HG03025 (cell line): ENCODE results near the gene PDE4DIP.
"Not testable (repeated sequence)": the region's sequence is repeated elsewhere in the genome, so short reads cannot be mapped to it uniquely, and the experiment has no call there.

Experiments
- ATAC-seq: cut with Tn5 transposase; IDR thresholded peaks from one replicate; pipeline ENCODE4 v1.9.1; 2021; ENCODE audit warnings: mild to moderate bottlenecking, moderate library complexity; ENCODE audit not compliant: unreplicated experiment, low FRiP score

PDE4DIP gene

GRCh38 chr1:148844220-148844619 is at the start of gene PDE4DIP:
TSS of gene PDE4DIP (plus strand) at chr1:148844428. CDS start at chr1:148844775, 347 bp downstream.
- ATAC-seq = not testable (repeated sequence)

DNA sequence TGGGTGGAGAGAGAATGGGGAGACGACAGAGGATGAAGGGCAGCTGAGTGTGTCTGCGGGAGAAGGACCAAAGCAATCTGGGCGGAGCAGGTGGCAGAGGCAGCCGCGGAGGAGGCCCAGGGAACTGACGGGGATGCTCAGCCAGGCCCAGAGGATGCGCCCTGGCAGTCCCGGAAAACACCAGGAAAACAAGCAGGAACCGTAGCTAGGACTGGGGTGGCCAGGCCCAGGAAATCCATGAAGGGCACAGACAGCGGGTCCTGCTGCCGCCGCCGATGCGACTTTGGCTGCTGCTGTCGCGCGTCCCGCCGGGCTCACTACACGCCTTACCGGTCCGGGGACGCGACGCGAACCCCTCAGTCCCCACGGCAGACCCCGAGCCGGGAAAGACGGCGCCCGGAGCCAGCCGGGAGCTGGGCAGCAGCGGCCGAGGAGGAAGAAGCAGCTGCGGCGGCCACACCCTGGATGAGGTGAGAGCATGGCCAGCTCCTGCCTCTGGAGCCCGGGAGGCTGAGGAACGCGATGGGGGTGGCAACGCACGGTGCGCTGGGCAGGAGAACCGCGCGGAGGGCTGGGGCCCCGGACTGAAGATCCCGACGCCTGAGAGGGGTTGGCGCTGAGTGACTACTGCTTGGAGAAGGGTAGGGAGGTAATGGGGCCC is 35.8 kb upstream of the PDE4DIP start:
- ATAC-seq = not testable (repeated sequence)

GRCh38 chr1:148808929-148809283 is 35.3 kb upstream of the PDE4DIP start:
- ATAC-seq = not testable (repeated sequence)

GRCh38 chr1:148822180-148822579 is 22.0 kb upstream of the PDE4DIP start:
- not testable (repeated sequence) for ATAC-seq

DNA sequence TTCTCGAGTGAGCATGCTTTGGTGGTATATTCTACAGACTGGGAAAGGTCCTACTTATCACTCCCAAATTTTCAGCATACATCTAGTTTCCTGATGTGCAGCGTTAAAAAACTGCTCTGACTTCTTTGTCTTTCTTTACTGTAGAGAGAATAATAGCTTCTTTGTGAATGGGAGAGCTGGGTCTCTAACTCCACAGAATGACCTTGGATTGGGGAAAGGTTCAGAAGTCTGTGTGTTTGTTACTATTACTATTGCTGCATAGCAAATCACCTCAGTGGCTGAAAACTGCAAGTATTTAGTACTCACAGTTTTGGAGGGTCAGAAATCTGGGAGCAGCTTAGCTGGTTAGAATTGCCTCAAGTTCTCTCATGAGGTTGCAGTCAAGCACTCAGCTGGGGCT is 20.4 kb upstream of the PDE4DIP start:
- not testable (repeated sequence) for ATAC-seq

DNA sequence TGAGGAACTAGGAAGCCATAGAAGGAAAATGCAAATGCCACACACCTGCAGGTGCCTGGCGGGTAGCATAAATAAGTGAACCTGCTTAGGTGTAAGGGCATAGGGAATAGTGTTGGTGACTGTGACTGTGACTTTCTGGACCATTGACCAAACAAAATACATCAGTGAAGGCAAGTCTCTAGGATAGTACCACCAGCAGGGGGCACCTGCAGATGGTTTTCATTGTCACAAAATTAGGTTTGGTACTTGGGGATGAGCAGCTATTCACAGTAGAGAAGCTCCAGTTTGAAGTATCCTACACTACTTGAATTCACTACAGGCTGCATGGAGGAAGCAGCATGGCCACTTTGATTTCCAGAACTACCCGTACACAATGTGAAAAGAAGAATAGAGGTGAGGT is 19.2 kb upstream of the PDE4DIP start:
- ATAC-seq = not testable (repeated sequence)

- ATAC-seq = not testable (repeated sequence)
Measured at GRCh38 chr1:148828531-148828930, 15.7 kb upstream of the PDE4DIP start.

- not testable (repeated sequence) for ATAC-seq
Measured at GRCh38 chr1:148828962-148829361, 15.3 kb upstream of the PDE4DIP start.

DNA sequence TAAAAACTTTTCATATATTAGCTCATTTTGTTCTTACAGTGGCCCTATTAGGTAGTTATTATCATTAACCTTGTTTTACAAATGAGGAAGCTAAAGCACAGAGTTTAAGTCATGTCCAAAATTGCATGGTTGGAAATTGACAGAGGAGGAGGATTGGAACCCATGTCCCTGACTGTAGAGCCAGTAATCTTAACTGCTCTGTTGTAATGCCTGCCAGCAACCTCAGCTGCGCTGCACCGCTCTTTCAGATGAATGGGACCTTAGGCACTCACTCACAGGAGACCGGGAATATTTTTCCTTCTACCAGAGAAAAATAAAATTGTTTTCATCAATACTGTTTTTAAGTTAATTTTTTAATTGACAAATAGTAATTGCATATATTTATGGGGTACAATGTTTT is 14.9 kb upstream of the PDE4DIP start:
- not testable (repeated sequence) for ATAC-seq

GRCh38 chr1:148841262-148841661 is 3.0 kb upstream of the PDE4DIP start:
- not testable (repeated sequence) for ATAC-seq

DNA sequence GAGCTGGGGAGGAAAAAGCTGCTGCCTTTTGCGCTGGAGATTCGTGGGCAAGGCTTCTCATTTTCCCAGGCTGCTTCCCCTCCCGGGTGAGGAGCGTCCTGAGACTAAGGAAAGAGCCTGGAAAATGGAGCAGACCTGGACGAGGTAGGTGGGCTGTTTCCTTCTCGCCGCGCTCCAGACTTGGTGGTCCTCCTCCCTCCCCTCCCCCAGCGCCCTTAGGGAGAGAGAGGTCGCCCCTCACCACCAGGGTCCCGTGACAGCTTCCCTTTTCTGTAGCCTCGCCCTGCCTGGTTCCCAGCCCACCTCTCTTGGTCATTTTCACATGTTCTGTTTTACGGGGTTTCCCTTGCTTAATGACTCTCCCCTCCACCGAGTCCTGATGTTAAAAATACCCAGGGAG is 423 bp downstream of the PDE4DIP start:
- ATAC-seq = not testable (repeated sequence)

DNA sequence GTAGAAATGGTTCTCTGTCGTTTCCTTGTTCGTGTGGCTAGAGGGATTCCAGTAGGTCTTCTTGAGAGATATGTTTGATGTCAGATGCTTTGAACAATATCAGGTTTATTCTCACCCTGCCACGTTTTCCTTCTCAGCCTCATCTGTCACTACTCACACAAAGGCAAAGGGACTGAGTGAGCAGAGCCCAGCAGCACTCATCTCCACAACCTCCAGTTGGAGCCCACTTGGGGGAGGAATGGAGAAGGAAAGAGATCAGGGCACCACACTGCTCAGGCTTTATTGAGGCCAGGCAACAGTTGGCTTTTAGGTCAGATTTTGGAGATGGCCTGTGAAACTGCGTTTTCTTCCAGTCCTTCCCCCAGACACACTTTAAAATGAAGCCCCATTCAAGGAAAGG is 840 bp downstream of the PDE4DIP start:
- ATAC-seq = not testable (repeated sequence)

DNA sequence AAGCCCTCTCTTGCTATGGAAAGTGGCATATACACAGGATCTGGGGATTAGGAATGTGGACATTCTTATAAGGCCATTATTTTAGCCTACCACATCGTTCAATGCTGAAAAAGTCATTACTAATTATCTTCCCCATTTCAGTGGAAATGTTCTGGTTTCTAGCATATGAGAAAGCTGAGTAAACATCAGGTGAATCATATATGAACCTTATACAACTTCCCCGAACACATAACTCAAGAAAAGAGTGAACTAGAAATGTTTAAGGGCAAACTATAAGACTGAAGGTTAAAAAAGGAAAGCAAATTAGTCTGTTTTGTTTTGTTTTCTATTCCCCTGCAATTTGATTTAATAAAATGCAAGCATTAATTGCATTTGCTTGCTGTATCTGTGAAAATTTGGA is 6.1 kb downstream of the PDE4DIP start:
- not testable (repeated sequence) for ATAC-seq

DNA sequence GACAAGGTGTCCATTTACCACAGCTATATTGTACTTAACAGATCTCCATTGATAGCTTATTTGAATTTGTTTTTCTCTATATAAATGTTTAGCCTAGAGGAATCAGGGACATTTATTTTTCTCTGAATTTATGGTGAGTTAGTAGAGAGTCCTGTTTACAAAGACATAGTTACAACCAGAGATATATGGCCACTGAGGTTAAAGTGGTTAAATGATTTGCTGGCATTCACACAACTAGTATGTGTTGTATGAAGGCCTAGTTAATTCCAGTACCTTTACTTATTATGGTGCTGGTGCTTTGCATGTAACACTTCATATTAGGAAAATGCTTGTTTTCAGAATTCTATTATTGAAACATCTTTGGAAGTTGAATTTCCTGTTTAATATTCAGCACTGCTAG is 6.6 kb downstream of the PDE4DIP start:
- ATAC-seq = not testable (repeated sequence)

DNA sequence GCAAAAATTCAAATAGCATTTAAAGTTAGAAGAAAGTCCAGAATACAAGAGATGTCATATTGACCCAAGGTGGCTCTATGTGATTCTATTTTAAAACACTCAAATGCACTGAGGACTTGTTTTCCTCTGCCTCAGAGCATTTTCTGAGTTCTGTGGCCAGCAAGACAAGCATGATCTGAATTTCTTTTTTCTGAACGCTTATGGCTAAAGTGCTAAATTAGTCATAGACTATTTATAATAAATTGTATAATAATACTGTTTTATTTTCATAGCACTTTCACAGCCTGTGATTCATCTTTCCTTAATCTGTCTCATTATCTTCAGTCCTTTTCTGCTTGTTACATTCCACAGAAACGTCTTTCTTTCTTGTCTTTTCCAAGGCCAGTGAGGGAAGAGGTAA is 7.5 kb downstream of the PDE4DIP start:
- ATAC-seq = not testable (repeated sequence)

GRCh38 chr1:148853363-148853762 is 9.1 kb downstream of the PDE4DIP start:
- ATAC-seq = not testable (repeated sequence)

GRCh38 chr1:148854063-148854462 is 9.8 kb downstream of the PDE4DIP start:
- not testable (repeated sequence) for ATAC-seq

DNA sequence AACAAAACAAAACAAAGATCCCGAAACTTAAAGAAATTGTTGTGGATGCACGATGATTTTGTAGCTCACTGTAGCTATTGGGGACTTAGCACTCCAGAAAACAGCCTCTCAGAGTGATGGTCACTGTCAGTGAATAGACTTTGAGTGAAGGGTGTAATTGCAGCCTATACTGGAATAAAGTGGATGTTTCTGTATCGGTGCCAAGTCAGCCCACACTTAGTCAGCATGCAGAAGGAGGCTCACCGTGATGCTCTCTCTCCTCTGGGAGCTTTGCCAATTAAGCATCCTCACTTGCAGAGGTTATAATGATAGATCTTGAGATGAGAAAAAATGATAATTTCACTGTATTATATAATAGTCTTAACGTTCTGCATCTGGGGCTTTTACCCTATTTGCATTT is 11.1 kb downstream of the PDE4DIP start:
- ATAC-seq = not testable (repeated sequence)

- ATAC-seq = not testable (repeated sequence)
Measured at GRCh38 chr1:148860049-148860448, 15.8 kb downstream of the PDE4DIP start.

- ATAC-seq = not testable (repeated sequence)
Measured at GRCh38 chr1:148860579-148861259, 16.5 kb downstream of the PDE4DIP start.

DNA sequence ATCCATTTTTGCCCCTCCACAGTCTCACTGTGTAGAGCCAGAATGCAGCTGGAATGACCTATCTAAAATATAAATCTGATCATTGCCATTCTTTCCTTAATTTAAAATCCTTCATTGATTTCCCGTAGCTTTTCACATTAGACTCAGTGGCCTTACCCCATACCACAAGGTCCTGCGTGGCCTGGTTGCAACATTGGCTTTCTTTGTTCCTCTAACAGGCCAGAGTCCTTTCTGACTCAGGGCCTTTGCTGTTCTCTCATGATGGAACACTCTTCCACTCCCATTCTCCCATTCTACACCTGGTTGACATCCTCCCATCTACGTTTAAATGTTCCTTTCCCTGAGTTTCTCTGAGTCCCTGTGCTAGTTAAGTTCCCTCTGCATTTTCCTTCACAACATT is 18.4 kb downstream of the PDE4DIP start:
- not testable (repeated sequence) for ATAC-seq
